Choroid plexus epithelial cell (primary cell): ENCODE data around the gene ZNF17.

Experiments
- DNase-seq: peaks from one replicate; pipeline ENCODE4 v3.0.0-alpha.2; 2010; ENCODE audit warnings: low read depth
- H3K4me3 ChIP-seq: 2 replicates; pipeline ENCODE4 v1.5.1; 2011; ENCODE audit warnings: low read depth, mild to moderate bottlenecking, control low read depth, low read length, moderate library complexity
- CTCF ChIP-seq: conservative IDR thresholded peaks from 2 replicates; pipeline ENCODE4 v1.5.1; 2011; ENCODE audit warnings: low read depth, mild to moderate bottlenecking, control low read depth, inconsistent platforms, low read length, moderate library complexity

The ZNF17 gene

GRCh38 chr19:57376151-57376550 lies 34.8 kb upstream of the ZNF17 start:
- DNase-seq, result no peak
- no peak for TF ChIP-seq CTCF
- H3K4me3 ChIP-seq, result no peak overlapping the region

DNA sequence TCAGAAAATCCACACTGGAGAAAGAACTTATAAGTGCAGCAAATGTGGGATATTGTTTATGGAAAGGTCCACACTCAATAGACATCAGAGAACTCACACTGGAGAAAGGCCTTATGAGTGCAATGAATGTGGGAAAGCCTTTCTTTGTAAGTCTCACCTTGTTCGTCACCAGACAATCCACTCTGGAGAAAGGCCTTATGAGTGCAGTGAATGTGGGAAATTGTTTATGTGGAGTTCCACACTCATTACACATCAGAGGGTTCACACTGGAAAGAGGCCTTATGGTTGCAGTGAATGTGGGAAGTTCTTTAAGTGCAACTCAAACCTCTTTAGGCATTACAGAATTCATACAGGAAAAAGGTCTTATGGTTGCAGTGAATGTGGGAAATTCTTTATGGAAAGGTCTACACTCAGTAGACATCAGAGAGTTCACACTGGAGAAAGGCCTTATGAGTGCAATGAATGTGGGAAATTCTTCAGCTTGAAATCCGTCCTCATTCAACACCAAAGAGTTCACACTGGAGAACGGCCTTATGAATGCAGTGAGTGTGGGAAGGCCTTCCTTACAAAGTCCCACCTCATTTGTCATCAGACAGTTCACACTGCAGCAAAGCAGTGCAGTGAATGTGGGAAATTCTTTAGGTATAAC lies 33.3 kb upstream of the ZNF17 start:
- no peak for DNase-seq
- H3K4me3 ChIP-seq, result no peak overlapping the region
- TF ChIP-seq CTCF, result no peak

DNA sequence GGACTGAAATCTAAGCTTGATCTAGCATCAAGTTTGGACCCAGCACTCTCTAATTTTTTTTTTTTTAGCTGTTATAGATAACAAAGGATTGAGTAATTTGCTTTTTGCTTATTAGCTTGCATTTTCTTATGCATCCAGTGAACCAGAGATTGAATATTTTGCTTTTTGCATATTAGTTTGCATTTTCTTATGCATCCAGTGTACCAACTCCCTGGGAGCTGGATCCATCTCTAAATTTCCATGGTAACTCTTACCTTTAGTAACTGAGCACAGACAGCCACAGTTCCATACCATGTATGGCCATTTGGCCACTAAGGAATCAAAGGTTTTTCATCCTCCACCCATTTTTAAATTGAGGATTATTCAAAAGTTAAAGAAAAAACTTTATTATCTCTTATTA lies 30.0 kb upstream of the ZNF17 start:
- no peak for DNase-seq
- H3K4me3 ChIP-seq, result no peak overlapping the region
- no peak for TF ChIP-seq CTCF

DNA sequence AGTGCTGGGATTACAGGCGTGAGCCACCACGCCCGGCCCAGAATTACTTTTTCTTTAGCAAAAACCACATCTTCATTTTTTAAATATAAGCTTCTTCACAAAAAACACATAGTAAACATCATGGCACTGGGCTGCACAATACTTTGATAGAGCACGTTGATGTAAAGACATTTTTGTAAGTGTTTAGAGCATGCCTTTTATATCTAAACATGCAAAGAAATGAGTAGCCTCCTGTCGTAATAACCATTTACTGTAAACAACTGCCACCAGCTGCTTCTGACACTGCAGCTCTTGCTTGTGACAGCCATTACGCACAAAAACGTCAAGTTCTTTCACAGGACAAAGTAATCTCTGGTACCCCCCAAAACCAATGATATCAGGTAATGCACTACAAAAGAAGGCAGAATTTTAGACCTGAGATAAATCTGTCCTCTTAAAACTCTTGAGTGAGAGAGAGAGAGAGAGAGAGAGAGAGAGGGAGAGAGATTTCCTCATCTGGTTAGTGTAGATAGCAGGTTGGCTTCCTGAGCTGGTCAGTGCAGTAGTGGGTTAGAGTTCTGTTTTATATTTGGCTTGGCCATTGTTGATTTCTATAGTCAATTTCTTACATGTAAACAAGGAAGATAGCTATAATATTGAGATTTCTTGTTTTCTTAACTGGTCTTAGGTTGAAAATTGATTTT lies 28.0 kb upstream of the ZNF17 start:
- no peak overlapping the region for H3K4me3 ChIP-seq
- no peak for TF ChIP-seq CTCF
- DNase-seq, result no peak

DNA sequence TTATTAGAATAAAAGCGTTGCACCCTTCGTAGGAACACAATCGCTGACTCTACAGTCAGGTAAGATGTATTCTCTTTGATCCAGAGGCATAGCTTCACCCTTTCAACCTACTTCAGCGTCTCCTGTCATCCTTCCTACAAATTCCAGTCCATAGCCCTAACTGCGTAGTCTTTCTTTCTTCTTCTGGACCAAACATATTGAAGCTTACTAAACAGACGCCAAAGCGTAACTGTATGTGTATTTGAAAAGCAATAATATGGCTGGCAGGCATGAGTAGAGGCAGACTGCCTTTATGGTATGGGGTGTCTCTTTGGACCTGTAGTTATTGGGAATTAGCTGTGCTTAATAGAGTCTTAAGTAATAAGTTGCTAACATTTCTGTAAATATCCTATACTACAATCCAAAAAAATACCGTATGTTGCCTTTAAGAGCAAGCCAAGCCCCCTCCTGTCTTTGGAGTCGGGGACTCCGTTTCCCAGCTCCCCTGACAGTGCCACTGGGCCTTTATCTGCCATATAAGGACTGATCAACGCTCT lies 21.7 kb upstream of the ZNF17 start:
- peak overlapping the region; percentile 95 for H3K4me3 ChIP-seq
- no peak for TF ChIP-seq CTCF
- no peak for DNase-seq

DNA sequence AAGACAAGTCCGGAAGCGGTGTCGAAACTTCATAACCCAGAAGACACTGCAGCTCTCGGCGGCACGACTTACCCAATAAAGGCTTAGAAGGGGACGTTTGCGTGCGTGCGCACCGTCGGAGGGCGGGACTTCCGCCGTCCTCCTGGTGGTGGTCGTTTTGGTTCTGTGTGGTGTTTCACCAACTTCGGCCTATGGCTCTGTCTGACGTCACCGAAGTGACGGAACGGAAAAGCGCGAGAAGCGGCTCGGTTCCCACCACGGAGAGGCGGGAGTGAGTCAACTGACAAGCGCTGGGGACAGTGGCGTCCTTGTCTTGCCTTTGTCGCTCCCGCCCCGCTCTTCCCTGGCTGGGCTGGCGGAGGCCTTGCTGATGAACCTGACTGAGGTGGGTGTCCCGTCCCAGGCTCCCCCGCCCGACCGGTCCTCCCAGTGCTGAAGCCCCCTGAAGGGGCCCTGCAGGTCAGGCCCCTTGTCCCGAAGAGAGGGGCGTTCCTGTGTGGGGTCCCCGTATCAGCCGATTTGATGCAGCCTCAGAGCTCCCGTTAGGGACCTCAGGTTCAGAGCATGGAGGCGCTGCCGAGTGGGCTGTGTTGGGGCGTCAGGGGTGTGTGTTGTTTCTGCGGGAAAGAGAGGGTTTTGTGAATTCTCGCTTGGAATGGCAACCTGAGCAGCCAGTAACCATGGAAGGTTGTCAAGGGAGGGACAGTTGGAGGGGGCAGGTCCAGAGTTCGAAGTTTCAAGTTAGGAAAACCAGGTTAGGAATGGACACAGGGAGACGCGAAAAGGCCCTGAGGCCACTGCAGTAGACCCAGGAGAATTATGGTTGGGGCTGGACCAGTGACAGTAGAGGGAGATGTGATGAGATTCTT lies 21.0 kb upstream of the ZNF17 start, which contains the start of gene ZNF548:
TSS of gene ZNF548 (plus strand) at position 125 of the 869 bp plus-strand sequence. CDS start at position 371, 246 bp downstream.
- H3K4me3 ChIP-seq, result peak within 1 kb of the TSS; percentile 95
- TF ChIP-seq CTCF, result peak; percentile 37
- DNase-seq, result peak; percentile 99
